Pancreas (tissue), 10 donors: ENCODE results near the gene NUDT16L1. TPM values are rescaled to one million over a fixed set of nuclear protein-coding genes. Genes with fewer than 3 reads are reported as not detected.

Experiments used
- ATAC-seq, 4 donors: fragments of 200-7000 bp; cut with Tn5 transposase; one replicate each; pipeline versions ENCODE4 v1.8.0 to v1.9.1; 2020; ENCODE audit warnings: mild to moderate bottlenecking in 4 of 4, moderate library complexity in 4 of 4
- DNase-seq, 6 donors: peaks; one replicate each; pipeline ENCODE4 v3.0.0-alpha.2; 2020
- FAIRE-seq: peaks from 2 replicates; lab custom pipeline; 2012; peaks lifted over from hg19 to GRCh38; lab: Jason Lieb, UNC
- H3K27ac ChIP-seq, 4 donors: fragments of 200-600 bp; sonication (generic); 1 replicate in 3 of 4; 2 replicates in 1 of 4; pipeline versions ENCODE4 v1.5.0 to v1.8.0; 2020
- H3K27me3 ChIP-seq, 4 donors: fragments of 200-600 bp; one replicate each; pipeline ENCODE4 v1.8.0; 2021
- H3K36me3 ChIP-seq, 3 donors: fragments of 200-600 bp; sonication (generic) in 1 of 3; one replicate each; pipeline versions ENCODE4 v1.5.0 to v1.8.0; 2020 to 2021
- H3K4me1 ChIP-seq, 3 donors: fragments of 200-600 bp; one replicate each; pipeline ENCODE4 v1.8.0; 2021
- H3K4me3 ChIP-seq, 4 donors: fragments of 200-600 bp; sonication (generic) in 2 of 4; one replicate each; pipeline versions ENCODE4 v1.5.0 to v1.8.0; 2020 to 2021
- H3K9me3 ChIP-seq, 4 donors: fragments of 200-600 bp; one replicate each; pipeline ENCODE4 v1.8.0; 2021
- WGBS, 2 donors: extraction: QIAGEN DNeasy Blood & Tissue Kit; methylation state at CpG; one replicate each; pipeline ENCODE4 v1.1.7; 2013; 5-methylcytosine and 5-hydroxymethylcytosine counted together
- intact Hi-C, 3 donors: fragments of 100-400 bp; cut with DNase I; formaldehyde crosslinking; loops; one replicate each; pipeline versions ENCODE4 v1.11.1 to v1.14.2; 2022
- polyA plus RNA-seq, 2 donors: library from polyadenylated mRNA; stranded (reverse); fragments of 200-250 nt; gene quantifications; one replicate each; pipeline ENCODE4 v1.2.3, GENCODE V29; 2013
- total RNA-seq, 6 donors: library from RNA; stranded (reverse); fragmentation: NEBNext Ultra II Directional in 4 of 6; extraction: Animal tissue kit (Norgen Biotek cat#: 25700) in 4 of 6; gene quantifications; one replicate each; pipeline versions ENCODE4 v1.2.1 to v1.2.4, GENCODE V29; 2021 to 2023
- TF ChIP-seq, protein P1 (sequence below), 4 donors: fragments of 200-600 bp; sonication (generic) in 3 of 4; IDR thresholded peaks; one replicate each; pipeline versions ENCODE4 v1.5.0 to v1.8.0; 2021; ENCODE audit warnings: antibody characterized with exemption in 4 of 4
- donor health status: healthy with polysubstance abuse.
- donor health status: DM: no; HTN: no; CAD: no; lungs with moderate emphysema.
- donor health status: DM: no; HTN: no; CAD: no.
- donor health status: control.
- donor health status: control.
- donor health status: Bipolar disorder and iron deficiency.
- donor health status: DM: yes; HTN: yes; CAD: no.
- donor health status: DM: no; HTN: no; CAD: no.
- donor health status: DM: no; HTN: no; CAD: no.
- donor health status: DM: yes; HTN: yes; CAD: no.

The NUDT16L1 gene
- total and polyA plus RNA-seq, 8 donors = 7.0 to 32.3 (median 14.2) TPM

DNA sequence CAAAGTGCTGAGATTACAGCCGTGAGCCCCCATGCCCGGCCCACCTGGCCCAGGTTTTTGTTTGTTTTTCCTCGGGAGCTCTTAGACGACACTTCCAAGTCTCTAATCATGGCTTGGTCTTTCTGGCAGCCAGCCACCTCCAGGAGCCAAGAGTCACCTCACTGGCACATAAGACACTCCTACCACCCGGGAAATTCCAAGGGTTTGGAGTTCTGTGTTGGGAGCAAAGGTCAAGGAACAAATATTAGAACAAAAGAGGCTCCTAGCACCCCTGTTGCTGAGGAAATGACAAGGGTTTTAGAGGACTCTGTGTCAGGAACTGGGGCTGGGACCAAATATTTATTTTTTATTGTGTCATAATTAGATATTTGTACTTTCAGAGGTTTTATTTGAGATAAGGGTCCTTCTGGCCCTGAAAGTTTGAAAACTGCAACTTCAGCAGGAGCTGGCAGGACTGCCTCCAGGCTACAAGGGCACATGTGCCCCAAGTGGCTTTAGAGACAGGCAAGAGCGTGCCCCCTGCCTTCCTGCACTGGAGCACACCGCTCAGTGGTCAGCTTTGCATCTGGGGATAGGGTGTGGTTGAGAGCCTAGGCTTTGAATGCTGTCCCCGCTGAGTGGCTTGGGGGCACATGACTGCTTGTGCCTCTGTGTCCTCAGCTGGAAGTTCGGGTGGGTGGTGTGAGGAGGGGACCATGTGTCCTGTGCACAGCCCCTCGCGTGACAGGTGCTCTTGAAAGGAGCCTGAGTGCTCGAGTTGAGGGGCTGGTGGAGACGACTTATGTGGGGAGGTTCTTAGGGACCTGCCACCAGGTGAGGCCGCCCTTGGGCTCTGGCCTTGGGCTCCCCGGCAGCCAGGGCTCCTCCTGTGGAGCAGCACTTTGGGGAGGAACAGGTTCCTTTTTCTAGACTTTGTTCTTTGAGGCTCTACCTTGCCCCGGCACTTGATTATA lies 39.1 kb upstream of the NUDT16L1 start:
- TF ChIP-seq, protein P1, sequence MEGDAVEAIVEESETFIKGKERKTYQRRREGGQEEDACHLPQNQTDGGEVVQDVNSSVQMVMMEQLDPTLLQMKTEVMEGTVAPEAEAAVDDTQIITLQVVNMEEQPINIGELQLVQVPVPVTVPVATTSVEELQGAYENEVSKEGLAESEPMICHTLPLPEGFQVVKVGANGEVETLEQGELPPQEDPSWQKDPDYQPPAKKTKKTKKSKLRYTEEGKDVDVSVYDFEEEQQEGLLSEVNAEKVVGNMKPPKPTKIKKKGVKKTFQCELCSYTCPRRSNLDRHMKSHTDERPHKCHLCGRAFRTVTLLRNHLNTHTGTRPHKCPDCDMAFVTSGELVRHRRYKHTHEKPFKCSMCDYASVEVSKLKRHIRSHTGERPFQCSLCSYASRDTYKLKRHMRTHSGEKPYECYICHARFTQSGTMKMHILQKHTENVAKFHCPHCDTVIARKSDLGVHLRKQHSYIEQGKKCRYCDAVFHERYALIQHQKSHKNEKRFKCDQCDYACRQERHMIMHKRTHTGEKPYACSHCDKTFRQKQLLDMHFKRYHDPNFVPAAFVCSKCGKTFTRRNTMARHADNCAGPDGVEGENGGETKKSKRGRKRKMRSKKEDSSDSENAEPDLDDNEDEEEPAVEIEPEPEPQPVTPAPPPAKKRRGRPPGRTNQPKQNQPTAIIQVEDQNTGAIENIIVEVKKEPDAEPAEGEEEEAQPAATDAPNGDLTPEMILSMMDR (IDR thresholded peaks at IDR 0.05) = no peak
- peak; percentile 83 to 92 (median 86) for DNase-seq
- peak overlapping the region; percentile 66 to 79 (median 76) for H3K27ac ChIP-seq
- intact Hi-C loops = no loop called here
- H3K4me3 ChIP-seq = no peak overlapping the region
- H3K4me1 ChIP-seq = peaks cover 24 to 26% (median 24%) of the 10 kb centered on the region in 3 donors
- ATAC-seq = peak; percentile 75 to 83 (median 81)
- 33 to 39% methylated on average over 16 of the region's 16 CpGs for WGBS, 2 donors
- H3K36me3 ChIP-seq = peaks cover 0 to 39% (median 0%) of the 10 kb centered on the region in 3 donors
- H3K27me3 ChIP-seq = no peaks in the 10 kb centered on the region
- no peak for FAIRE-seq
- no peaks in the 10 kb centered on the region for H3K9me3 ChIP-seq

DNA sequence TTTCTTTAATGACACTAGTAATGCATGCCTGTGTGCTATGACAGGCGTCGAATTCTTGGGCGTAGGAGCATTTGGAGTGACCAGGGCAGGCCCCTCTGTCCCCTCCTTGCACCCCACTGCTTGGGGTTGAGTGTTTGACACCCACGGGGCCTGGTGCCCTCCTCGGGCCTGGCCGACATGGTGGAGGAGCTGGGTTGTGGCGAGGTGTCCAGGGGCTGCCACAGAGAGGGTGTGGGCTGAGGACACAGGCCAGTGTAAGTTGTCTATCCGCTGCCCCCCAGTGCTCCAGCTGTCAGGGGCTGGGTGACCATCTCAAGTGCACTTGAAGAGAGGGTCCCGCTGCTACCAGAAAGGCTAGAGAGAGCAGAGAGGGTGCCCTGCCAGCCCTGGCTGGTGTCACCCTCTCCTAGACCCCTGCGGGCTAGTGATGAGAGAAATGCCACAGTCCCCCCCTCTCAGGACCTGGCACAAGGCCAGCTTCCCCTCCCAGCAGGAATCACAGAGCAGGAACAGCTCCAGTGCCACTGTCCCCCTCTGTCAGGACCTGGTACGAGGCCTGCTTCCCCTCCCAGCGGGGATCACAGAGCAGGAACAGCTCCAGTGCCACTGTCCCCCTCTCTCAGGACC lies 38.3 kb upstream of the NUDT16L1 start:
- TF ChIP-seq, protein P1 (IDR thresholded peaks at IDR 0.05) = no peak
- H3K27ac ChIP-seq = peak overlapping the region; percentile 66 to 79 (median 76)
- 76 to 77% methylated on average over 12 of the region's 12 CpGs for WGBS, 2 donors

DNA sequence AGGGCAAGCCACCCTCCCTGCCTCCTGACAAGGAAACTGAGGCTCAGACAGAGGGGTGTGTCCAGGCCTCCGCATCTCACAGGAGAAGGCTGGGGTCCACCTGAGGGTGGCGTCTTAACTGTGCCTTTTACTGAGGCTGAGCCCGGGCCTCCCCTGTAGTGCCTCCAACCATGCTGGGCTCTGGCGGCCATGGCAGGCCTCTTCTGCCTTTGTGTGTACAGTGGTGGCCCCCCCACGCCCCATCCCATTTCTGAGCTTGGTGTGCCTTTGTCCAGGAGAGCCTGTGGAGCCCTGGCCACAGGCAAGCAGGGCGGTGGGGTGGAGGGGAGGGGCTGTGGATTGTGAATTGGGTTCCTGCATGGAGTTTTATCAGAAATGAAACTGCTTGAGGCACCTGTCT lies 37.6 kb upstream of the NUDT16L1 start:
- H3K27me3 ChIP-seq = no peaks in the 10 kb centered on the region
- no peak for DNase-seq
- no peak for ATAC-seq
- TF ChIP-seq, protein P1 (IDR thresholded peaks at IDR 0.05) = no peak
- peaks cover 0 to 44% (median 5%) of the 10 kb centered on the region in 3 donors for H3K36me3 ChIP-seq
- no peak overlapping the region for H3K4me3 ChIP-seq
- H3K4me1 ChIP-seq = peaks cover 24 to 26% (median 24%) of the 10 kb centered on the region in 3 donors
- intact Hi-C loops = no loop called here
- whole genome bisulfite sequencing, 2 donors = 91 to 100% methylated on average over 6 of the region's 6 CpGs
- peak overlapping the region in 1 of 4 donors; percentile 79 for H3K27ac ChIP-seq
- FAIRE-seq = no peak
- H3K9me3 ChIP-seq = no peaks in the 10 kb centered on the region

More for the DNA sequence above, 38.3 kb upstream of the NUDT16L1 start:
- intact Hi-C loops = no loop called here
- no peaks in the 10 kb centered on the region for H3K27me3 ChIP-seq
- H3K9me3 ChIP-seq = no peaks in the 10 kb centered on the region
- peaks cover 0 to 44% (median 5%) of the 10 kb centered on the region in 3 donors for H3K36me3 ChIP-seq
- DNase-seq = no peak
- ATAC-seq = no peak
- no peak for FAIRE-seq
- peaks cover 24 to 26% (median 24%) of the 10 kb centered on the region in 3 donors for H3K4me1 ChIP-seq
- no peak overlapping the region for H3K4me3 ChIP-seq

DNA sequence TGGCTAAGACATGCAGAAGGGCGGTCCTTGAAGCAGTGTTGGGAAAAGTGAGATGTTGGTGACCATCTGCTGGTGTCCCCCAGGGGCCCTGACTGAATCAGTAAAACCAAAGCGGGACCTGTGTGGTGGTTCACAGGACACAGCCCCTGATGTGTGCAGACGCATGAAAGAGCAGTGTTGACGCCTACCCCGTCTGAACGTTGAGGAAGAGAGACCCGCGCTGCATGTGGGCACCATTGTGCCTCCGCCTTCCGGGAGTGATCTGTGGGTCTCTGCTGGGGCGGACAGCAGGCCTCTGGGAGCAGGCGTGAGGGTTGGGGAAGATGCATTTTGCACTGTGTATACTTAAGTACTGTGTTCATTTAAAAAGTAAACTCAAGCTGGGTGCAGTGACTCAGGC lies 37.1 kb upstream of the NUDT16L1 start:
- DNase-seq (no peak), ATAC-seq (no peak), FAIRE-seq (no peak)
- H3K4me3 ChIP-seq = no peak overlapping the region
- TF ChIP-seq, protein P1 (IDR thresholded peaks at IDR 0.05) = no peak
- H3K36me3 ChIP-seq = peaks cover 0 to 44% (median 5%) of the 10 kb centered on the region in 3 donors
- 93 to 95% methylated on average over 12 of the region's 12 CpGs for WGBS, 2 donors
- intact Hi-C loops = no loop called here
- peaks cover 24 to 26% (median 24%) of the 10 kb centered on the region in 3 donors for H3K4me1 ChIP-seq
- H3K27me3 ChIP-seq = no peaks in the 10 kb centered on the region
- no peak overlapping the region for H3K27ac ChIP-seq
- H3K9me3 ChIP-seq = no peaks in the 10 kb centered on the region
